H1 (cell line): ENCODE measurements around the gene TUBGCP2. TPM values are rescaled to one million over a fixed set of nuclear protein-coding genes. Genes with fewer than 3 reads are reported as not detected.

Source experiments
- CTCF ChIA-PET: fragments of 300-600 bp; sonication (Branson Sonifier 250); formaldehyde crosslinking; loops from one replicate; lab custom pipeline; 2021; ENCODE audit not compliant: partially characterized antibody; lab: Charles Lee
- POLR2A ChIA-PET: fragments of 300-600 bp; sonication (Branson Sonifier 250); formaldehyde crosslinking; loops from one replicate; lab custom pipeline; 2021; ENCODE audit warnings: inconsistent platforms; ENCODE audit not compliant: partially characterized antibody; lab: Charles Lee
- DNase-seq, 2 experiments: peaks; one replicate each; pipeline versions ENCODE4 v3.0.0 to v3.0.0-alpha.2; 2010 to 2022; ENCODE audit warnings: low spot score in 2 of 2, low read depth in 1 of 2, mixed read lengths in 1 of 2
- FAIRE-seq: peaks from 2 replicates; lab custom pipeline; 2011; peaks lifted over from hg19 to GRCh38; lab: Jason Lieb, UNC
- H2AFZ ChIP-seq: 2 replicates; pipeline ENCODE4 v1.8.1; 2012; ENCODE audit warnings: low read length, inconsistent platforms
- H2AK5ac ChIP-seq: 2 replicates; pipeline ENCODE4 v1.6.1; 2013; ENCODE audit warnings: low read depth, low read length
- H2BK120ac ChIP-seq: replicated peaks from 2 replicates; pipeline ENCODE3; 2013; ENCODE audit warnings: low read depth, low read length, inconsistent platforms
- H2BK12ac ChIP-seq: 2 replicates; pipeline ENCODE4 v1.6.1; 2013; ENCODE audit warnings: low read depth, low read length
- H2BK15ac ChIP-seq: 2 replicates; pipeline ENCODE4 v1.6.1; 2013; ENCODE audit warnings: low read length
- H2BK20ac ChIP-seq: 2 replicates; pipeline ENCODE4 v1.6.1; 2013; ENCODE audit warnings: low read length
- H2BK5ac ChIP-seq: 2 replicates; pipeline ENCODE4 v1.6.1; 2013; ENCODE audit warnings: low read depth, low read length
- H3K14ac ChIP-seq: 2 replicates; pipeline ENCODE4 v1.6.1; 2013; ENCODE audit warnings: inconsistent platforms; ENCODE audit not compliant: insufficient read length
- H3K18ac ChIP-seq: 2 replicates; pipeline ENCODE4 v1.6.1; 2013; ENCODE audit warnings: low read length; ENCODE audit errors: extremely low read depth
- H3K23ac ChIP-seq: 2 replicates; pipeline ENCODE4 v1.6.1; 2013; ENCODE audit warnings: inconsistent platforms; ENCODE audit not compliant: insufficient read length
- H3K23me2 ChIP-seq: 2 replicates; pipeline ENCODE4 v1.6.1; 2013; ENCODE audit warnings: low read depth, low read length
- H3K27ac ChIP-seq: 2 replicates; pipeline ENCODE4 v1.6.1; 2011; ENCODE audit warnings: low read depth, low read length, inconsistent platforms
- H3K27me3 ChIP-seq, 4 experiments: replicated peaks in 1 of 4; 1 replicate in 1 of 4; 2 replicates in 3 of 4; pipeline versions ENCODE4 v1.6.1 to v1.8.1; 2011 to 2013; ENCODE audit warnings: low read length in 3 of 4, mild to moderate bottlenecking in 3 of 4, inconsistent platforms in 2 of 4, mixed read lengths in 2 of 4, moderate library complexity in 1 of 4; ENCODE audit not compliant: control insufficient read depth in 3 of 4, insufficient read depth in 3 of 4; ENCODE audit errors: extremely low read depth in 1 of 4
- H3K36me3 ChIP-seq, 4 experiments: 2 replicates each; pipeline versions ENCODE4 v1.6.1 to v1.8.1; 2011 to 2013; ENCODE audit warnings: mild to moderate bottlenecking in 4 of 4, low read length in 3 of 4, moderate library complexity in 2 of 4, control low read depth in 1 of 4, inconsistent platforms in 1 of 4; ENCODE audit not compliant: insufficient read depth in 4 of 4, control insufficient read depth in 2 of 4
- H3K4ac ChIP-seq: replicated peaks from 2 replicates; pipeline ENCODE3; 2013; ENCODE audit warnings: low read length, low read depth, mixed read lengths, inconsistent platforms; ENCODE audit not compliant: insufficient read length
- H3K4me1 ChIP-seq, 4 experiments: replicated peaks in 1 of 4; 1 replicate in 1 of 4; 2 replicates in 3 of 4; pipeline versions ENCODE4 v1.6.1 to v1.8.1; 2011 to 2013; ENCODE audit warnings: low read length in 3 of 4, inconsistent platforms in 2 of 4, mixed read lengths in 1 of 4; ENCODE audit not compliant: insufficient read depth in 4 of 4, control insufficient read depth in 3 of 4
- H3K4me2 ChIP-seq, 2 experiments: 2 replicates each; pipeline versions ENCODE4 v1.6.1 to v1.8.1; 2011 to 2013; ENCODE audit warnings: low read depth in 2 of 2, low read length in 2 of 2, control low read depth in 1 of 2, inconsistent platforms in 1 of 2, mild to moderate bottlenecking in 1 of 2; ENCODE audit not compliant: insufficient read depth in 1 of 2
- H3K4me3 ChIP-seq, 4 experiments: fragments of 200-600, 300-600 bp in 1 of 4; sonication (generic), shearing (Covaris generic), sonication (Bioruptor Twin) in 1 of 4; 2 replicates each; pipeline versions ENCODE4 v1.5.1 to v1.8.1; 2011 to 2016; ENCODE audit warnings: low read length in 4 of 4, low read depth in 3 of 4, control low read depth in 2 of 4, inconsistent platforms in 2 of 4, mild to moderate bottlenecking in 2 of 4, mixed read lengths in 1 of 4, moderate library complexity in 1 of 4; ENCODE audit not compliant: insufficient read depth in 2 of 4; ENCODE audit errors: extremely low read depth in 1 of 4
- H3K56ac ChIP-seq: replicated peaks from 2 replicates; pipeline ENCODE3; 2013; ENCODE audit warnings: low read depth, mild to moderate bottlenecking, mixed read lengths, low read length, inconsistent platforms; ENCODE audit not compliant: insufficient read length
- H3K79me1 ChIP-seq: 2 replicates; pipeline ENCODE4 v1.6.1; 2013; ENCODE audit warnings: low read depth, low read length, control low read depth
- H3K79me2 ChIP-seq, 2 experiments: 2 replicates each; pipeline versions ENCODE4 v1.6.1 to v1.8.1; 2012 to 2013; ENCODE audit warnings: low read length in 2 of 2, mild to moderate bottlenecking in 2 of 2, inconsistent platforms in 1 of 2; ENCODE audit not compliant: insufficient read depth in 2 of 2, control insufficient read depth in 1 of 2
- H3K9ac ChIP-seq, 4 experiments: replicated peaks in 1 of 4; 1 replicate in 1 of 4; 2 replicates in 3 of 4; pipeline versions ENCODE4 v1.6.1 to v1.8.1; 2011 to 2013; ENCODE audit warnings: low read depth in 3 of 4, low read length in 3 of 4, control low read depth in 2 of 4, mild to moderate bottlenecking in 2 of 4, moderate library complexity in 2 of 4, inconsistent platforms in 1 of 4; ENCODE audit errors: extremely low read depth in 1 of 4
- H3K9me3 ChIP-seq, 2 experiments: 2 replicates each; pipeline versions ENCODE4 v1.6.1 to v1.8.1; 2012 to 2013; ENCODE audit warnings: mild to moderate bottlenecking in 2 of 2, moderate library complexity in 2 of 2, control low read depth in 1 of 2, inconsistent platforms in 1 of 2, low read depth in 1 of 2, low read length in 1 of 2, mixed read lengths in 1 of 2; ENCODE audit not compliant: insufficient read depth in 2 of 2
- H4K20me1 ChIP-seq, 2 experiments: replicated peaks in 1 of 2; 2 replicates each; pipeline versions ENCODE3 to v1.8.1; 2011 to 2013; ENCODE audit warnings: inconsistent platforms in 2 of 2, low read length in 2 of 2, mild to moderate bottlenecking in 1 of 2; ENCODE audit not compliant: insufficient read depth in 2 of 2, control insufficient read depth in 1 of 2
- H4K5ac ChIP-seq: 2 replicates; pipeline ENCODE4 v1.6.1; 2013; ENCODE audit warnings: low read length, low read depth, mixed read lengths, inconsistent platforms; ENCODE audit not compliant: insufficient read length
- H4K8ac ChIP-seq: 2 replicates; pipeline ENCODE4 v1.8.0; 2013; ENCODE audit warnings: mild to moderate bottlenecking, moderate library complexity, low read length, inconsistent platforms; ENCODE audit not compliant: insufficient read depth; ENCODE audit errors: extremely low read depth
- H4K91ac ChIP-seq: replicated peaks from 2 replicates; pipeline ENCODE3; 2013; ENCODE audit warnings: low read length, mixed read lengths, inconsistent platforms; ENCODE audit not compliant: insufficient read length
- ASH2L ChIP-seq: fragments of 200-600, 300-600 bp; sonication (generic); IDR thresholded peaks from one replicate; pipeline ENCODE4 v1.7.1; 2017; ENCODE audit warnings: low read length
- CBX8 ChIP-seq: fragments of 300-800, 300-1000 bp; sonication (generic); IDR thresholded peaks from 2 replicates; pipeline ENCODE4 v1.7.1; 2016; ENCODE audit warnings: low read depth, low read length, borderline replicate concordance
- CHD1 ChIP-seq: IDR thresholded peaks from 2 replicates; pipeline ENCODE4 v1.6.1; 2012; ENCODE audit warnings: low read depth, low read length, improper control_type of control experiment
- E2F6 ChIP-seq: IDR thresholded peaks from 2 replicates; pipeline ENCODE4 v1.6.1; 2012; ENCODE audit warnings: inconsistent platforms
- KDM5A ChIP-seq: fragments of 200-600 bp; IDR thresholded peaks from 2 replicates; pipeline ENCODE4 v1.7.1; 2012; ENCODE audit warnings: mild to moderate bottlenecking, low read length, inconsistent platforms, mixed read lengths
- POLR2A ChIP-seq, 2 experiments: IDR thresholded peaks; 1 replicate in 1 of 2; 2 replicates in 1 of 2; pipeline ENCODE4 v1.6.1; 2011; ENCODE audit warnings: low read depth in 2 of 2, low read length in 2 of 2, mild to moderate bottlenecking in 2 of 2; ENCODE audit errors: control extremely low read depth in 1 of 2
- TEAD4 ChIP-seq: IDR thresholded peaks from 2 replicates; pipeline ENCODE4 v1.6.1; 2012; ENCODE audit warnings: low read depth, low read length, inconsistent platforms, mixed read lengths
- USF2 ChIP-seq: IDR thresholded peaks from 2 replicates; pipeline ENCODE4 v1.6.1; 2011; ENCODE audit warnings: low read length, improper control_type of control experiment
- WGBS, 2 experiments: shearing (Covaris generic) in 1 of 2; methylation state at CpG; one replicate each; pipeline versions ENCODE4 v1.1.6 to v1.1.7; 2013 to 2015; ENCODE audit warnings: low lambda C conversion rate in 2 of 2, mixed read lengths in 2 of 2, inconsistent platforms in 1 of 2, low coverage in 1 of 2, missing lambda C conversion rate in 1 of 2; ENCODE audit not compliant: insufficient replicate concordance in 2 of 2, insufficient coverage in 1 of 2, insufficient read length in 1 of 2; ENCODE audit errors: extremely low coverage in 1 of 2, missing lambda C conversion rate in 1 of 2; 5-methylcytosine and 5-hydroxymethylcytosine counted together
- polyA plus RNA-seq, 7 experiments: library from polyadenylated mRNA; depleted of rRNA in 3 of 7; stranded (reverse) in 5 of 7; unstranded in 2 of 7; fragments of >200 nt in 5 of 7; fragments of 200-250 nt in 2 of 7; gene quantifications; 1 replicate in 5 of 7; 2 replicates in 1 of 7; 4 replicates in 1 of 7; pipeline versions ENCODE4 v1.2.1 to v1.2.3, GENCODE V29; 2011 to 2013; ENCODE audit warnings: missing spikeins in 2 of 7, mixed read lengths in 2 of 7
- total RNA-seq: library from RNA; stranded (reverse); fragmentation: NEBNext Ultra II Directional; extraction: Animal tissue kit (Norgen Biotek cat#: 25700); gene quantifications from 2 replicates; pipeline ENCODE4 v1.2.1, GENCODE V29; 2021

Gene TUBGCP2
- total and polyA plus RNA-seq, 2 of the 8 experiments (the other 6 are each of a cell fraction or from before 2014, with no cell fraction given): 34.9 to 51.9 TPM

- CTCF ChIA-PET: interaction anchor here (0.6 to 4.9 kb wide), 4 partner anchors 12 to 28 kb away, joined by 3 to 57 read pairs (median 9); no protein-coding TSS in a partner anchor
- TF ChIP-seq USF2 (no peak), TEAD4 (0 out of 2 replicates have a peak, but pooled peaks have one; percentile 34), CHD1 (no peak), POLR2A (IDR thresholded peaks at IDR 0.05; ENCODE audit: control extremely low read depth in 1 of 2, low read depth in 2 of 2, low read length in 2 of 2) (peak in 1 of 2 experiments; percentile 80; a peak in 2 of 3 replicates), ASH2L (peak; percentile 59), KDM5A (no peak), CBX8 (no peak), E2F6 (0 out of 2 replicates have a peak, but pooled peaks have one; percentile 8)
These were observed 48.9 kb upstream of the TUBGCP2 start, which contains the start of gene FUOM for GRCh38 chr10:133357285-133358161. FUOM (minus strand) TSS chr10:133358019; CDS start chr10:133358007, 12 bp downstream.

More at GRCh38 chr10:133357285-133358161, 48.9 kb upstream of the TUBGCP2 start, which contains the start of gene FUOM:
- H4K20me1 ChIP-seq: peaks cover 7 to 16% of the 10 kb centered on the region in 2 experiments
- H3K4me1 ChIP-seq: peaks cover 0 to 6% (median 3%) of the 10 kb centered on the region in 4 experiments; a peak in 4 of 7 replicates
- H2AFZ ChIP-seq: peak within 1 kb of the TSS; percentile 19; the same call in 1 of the 2 replicates
- H3K27ac ChIP-seq: no peak within 1 kb of the TSS; the same call in 1 of the 2 replicates
- H3K9ac ChIP-seq: peak within 1 kb of the TSS; percentile 46 to 90 (median 67); a peak in 6 of 7 replicates
- 0 out of 2 replicates have a peak within 1 kb of the TSS, but pooled peaks have one; percentile 27 for H2BK12ac ChIP-seq
- FAIRE-seq (no peak), DNase-seq (peak; percentile 67 to 95)
- H2BK120ac ChIP-seq: peak within 1 kb of the TSS; percentile 54
- H3K4me2 ChIP-seq: peak within 1 kb of the TSS; percentile 76 to 80
- peak within 1 kb of the TSS; percentile 83 for H4K8ac ChIP-seq
- H3K4ac ChIP-seq: peak within 1 kb of the TSS; percentile 91
- 4% methylated on average over 49 of the region's 83 CpGs; no CpG with 5 or more reads in 1 of the 2 experiments for WGBS, 2 experiments
- peak within 1 kb of the TSS; percentile 98; the same call in 1 of the 2 replicates for H2BK15ac ChIP-seq
- H4K5ac ChIP-seq: peak within 1 kb of the TSS; percentile 95
- peaks cover 3 to 7% (median 6%) of the 10 kb centered on the region in 4 experiments; a peak in 7 of 8 replicates for H3K36me3 ChIP-seq
- H3K18ac ChIP-seq: peak within 1 kb of the TSS; percentile 93
- peaks cover 6% of the 10 kb centered on the region; the same call in 1 of the 2 replicates for H3K23me2 ChIP-seq
- H3K79me2 ChIP-seq: no peaks in the 10 kb centered on the region
- no peaks in the 10 kb centered on the region; the same call in 1 of the 2 replicates for H3K79me1 ChIP-seq
- no peaks in the 10 kb centered on the region for H3K9me3 ChIP-seq
- peak within 1 kb of the TSS; percentile 54 for H4K91ac ChIP-seq
- peak within 1 kb of the TSS; percentile 51 to 78 (median 68) for H3K4me3 ChIP-seq
- H3K14ac ChIP-seq: no peak within 1 kb of the TSS
- H2BK5ac ChIP-seq: peak within 1 kb of the TSS; percentile 52; the same call in 1 of the 2 replicates
- H3K27me3 ChIP-seq: peaks cover 0 to 19% (median 7%) of the 10 kb centered on the region in 4 experiments; a peak in 5 of 7 replicates
- no peak within 1 kb of the TSS for H3K23ac ChIP-seq
- H2AK5ac ChIP-seq: no peak within 1 kb of the TSS
- POLR2A ChIA-PET: interaction anchor here (0.9 to 5.0 kb wide), 14 partner anchors 11 to 50 kb away, joined by 3 to 38 read pairs (median 6); partner anchors contain the start of genes CALY, ECHS1 and PRAP1
- peak within 1 kb of the TSS; percentile 46 for H3K56ac ChIP-seq
- no peak within 1 kb of the TSS for H2BK20ac ChIP-seq
